Mammary epithelial cell (primary cell): ENCODE results near the gene MAP7.

Source experiments
- CTCF ChIP-seq, 2 donors: IDR thresholded peaks in 1 of 2; conservative IDR thresholded peaks in 1 of 2; 2 replicates each; pipeline ENCODE4 v1.5.1; 2011 to 2012; ENCODE audit warnings: inconsistent platforms in 2 of 2, low read length in 2 of 2, mild to moderate bottlenecking in 2 of 2, control low read depth in 1 of 2, low read depth in 1 of 2; ENCODE audit not compliant: insufficient read depth in 1 of 2; ENCODE audit errors: extremely low read depth in 1 of 2
- EZH2 ChIP-seq: IDR thresholded peaks from 2 replicates; pipeline ENCODE4 v1.6.1; 2012; ENCODE audit warnings: low read length, inconsistent platforms, borderline replicate concordance

- TF ChIP-seq CTCF (conservative IDR thresholded peaks at IDR 0.05 in 1 of 2, IDR thresholded peaks at IDR 0.05 in 1 of 2; ENCODE audit: extremely low read depth in 1 of 2, insufficient read depth in 1 of 2, low read depth in 1 of 2, low read length in 2 of 2) (no peak), EZH2 (no peak)
Measured at GRCh38 chr6:136471372-136471771, 78.8 kb downstream of the MAP7 start.
